Thoracic aorta (tissue), 2 donors: ENCODE results near the gene SCRN1. TPM values are rescaled to one million over a fixed set of nuclear protein-coding genes. Genes with fewer than 3 reads are reported as not detected.

ENCODE experiments used
- ATAC-seq: fragments of 150-250 bp; one replicate; pipeline ENCODE4 v1.8.0; 2017; ENCODE audit warnings: low read depth; ENCODE audit not compliant: insufficient number of reproducible peaks, low FRiP score
- DNase-seq: peaks from one replicate; pipeline ENCODE4 v3.0.0-alpha.2; 2020; ENCODE audit warnings: low spot score
- H3K27ac ChIP-seq, 2 donors: fragments of 200-600 bp; sonication (generic); 1 replicate in 1 of 2; 2 replicates in 1 of 2; pipeline ENCODE4 v1.5.1; 2016; ENCODE audit warnings: mild to moderate bottlenecking in 2 of 2, moderate library complexity in 2 of 2
- H3K27me3 ChIP-seq: fragments of 200-600 bp; sonication (generic); replicated peaks from 2 replicates; pipeline ENCODE4 v1.6.0; 2016; ENCODE audit warnings: mild to moderate bottlenecking; ENCODE audit not compliant: insufficient read depth
- H3K36me3 ChIP-seq: fragments of 200-600 bp; sonication (generic); one replicate; pipeline ENCODE4 v1.5.1; 2016
- H3K4me1 ChIP-seq, 2 donors: fragments of 200-600 bp; sonication (generic); 1 replicate in 1 of 2; 2 replicates in 1 of 2; pipeline versions ENCODE4 v1.5.1 to v1.6.0; 2016; ENCODE audit warnings: low read depth in 2 of 2, mild to moderate bottlenecking in 1 of 2; ENCODE audit not compliant: control insufficient read depth in 1 of 2
- H3K4me3 ChIP-seq: fragments of 200-600 bp; sonication (generic); 2 replicates; pipeline ENCODE4 v1.5.1; 2016; ENCODE audit warnings: mild to moderate bottlenecking
- H3K9me3 ChIP-seq: fragments of 200-600 bp; sonication (generic); 2 replicates; pipeline ENCODE4 v1.5.1; 2016
- CTCF ChIP-seq: fragments of 200-600 bp; sonication (generic); IDR thresholded peaks from one replicate; pipeline ENCODE4 v1.5.1; 2019; ENCODE audit warnings: antibody characterized with exemption
- total RNA-seq, 2 donors: library from RNA; depleted of rRNA; stranded (reverse); fragments of >200 nt; gene quantifications; one replicate each; pipeline versions ENCODE4 v1.1.0 to v1.2.3, GENCODE V29; 2016

SCRN1 gene
- total RNA-seq, 2 donors from 2014 or later: 58.1 to 75.3 TPM

- H3K9me3 ChIP-seq: no peaks in the 10 kb centered on the region
- TF ChIP-seq CTCF: no peak
- peaks cover 1 to 10% of the 10 kb centered on the region in 2 donors for H3K4me1 ChIP-seq
- H3K36me3 ChIP-seq: peaks cover 9% of the 10 kb centered on the region
- H3K4me3 ChIP-seq: no peak overlapping the region
- no peaks in the 10 kb centered on the region for H3K27me3 ChIP-seq
- DNase-seq (no peak), ATAC-seq (no peak)
- no peak overlapping the region for H3K27ac ChIP-seq
Measured at GRCh38 chr7:29948587-29948986, 41.0 kb downstream of the SCRN1 start.

- H3K4me3 ChIP-seq: no peak overlapping the region
- ATAC-seq: no peak
- H3K4me1 ChIP-seq: peaks cover 0 to 6% of the 10 kb centered on the region in 2 donors
- DNase-seq: no peak
- H3K27ac ChIP-seq: no peak overlapping the region
- H3K27me3 ChIP-seq: no peaks in the 10 kb centered on the region
- TF ChIP-seq CTCF: peak; percentile 30
- H3K9me3 ChIP-seq: no peaks in the 10 kb centered on the region
- H3K36me3 ChIP-seq: peaks cover 22% of the 10 kb centered on the region
Measured at GRCh38 chr7:29946428-29947186, 43.0 kb downstream of the SCRN1 start.

DNA sequence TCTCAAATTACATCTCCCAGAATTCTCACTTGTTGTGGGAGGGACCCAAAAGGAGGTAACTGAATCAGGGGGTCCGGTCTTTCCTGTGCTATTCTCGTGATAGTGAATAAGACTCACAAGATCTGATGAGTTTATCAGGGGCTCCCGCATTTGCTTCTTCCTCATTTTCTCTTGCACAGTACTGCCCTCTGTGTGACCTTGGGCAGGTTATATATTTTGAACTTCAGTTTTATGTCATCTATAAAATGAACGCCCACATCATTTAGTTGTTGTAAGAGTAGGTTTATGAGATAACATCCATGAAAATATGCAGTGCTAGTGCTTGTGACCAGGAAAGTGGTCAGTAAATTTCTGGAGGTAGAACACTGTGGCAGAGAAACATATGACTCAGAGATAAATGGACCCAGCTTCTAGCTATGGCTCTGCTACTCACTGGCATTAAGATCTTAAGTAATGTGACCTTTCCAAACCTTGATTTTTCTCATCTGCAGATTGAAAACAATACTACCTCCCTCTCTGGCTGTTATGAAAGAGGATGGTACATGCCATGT, 44.3 kb downstream of the SCRN1 start:
- no peak for TF ChIP-seq CTCF
- Histone ChIP-seq H3K4me3 (no peak overlapping the region), H3K36me3 (peaks cover 26% of the 10 kb centered on the region), H3K27me3 (no peaks in the 10 kb centered on the region), H3K4me1 (peaks cover 0 to 6% of the 10 kb centered on the region in 2 donors), H3K9me3 (no peaks in the 10 kb centered on the region), H3K27ac (no peak overlapping the region)
- ATAC-seq (no peak), DNase-seq (no peak)

- Histone ChIP-seq H3K4me1 (no peaks in the 10 kb centered on the region), H3K36me3 (peaks cover 68% of the 10 kb centered on the region), H3K27ac (no peak overlapping the region), H3K27me3 (no peaks in the 10 kb centered on the region), H3K4me3 (no peak overlapping the region), H3K9me3 (no peaks in the 10 kb centered on the region)
- TF ChIP-seq CTCF: no peak
- no peak for ATAC-seq
- DNase-seq: no peak
Measured at GRCh38 chr7:29940199-29940598, 49.4 kb downstream of the SCRN1 start.

- H3K4me1 ChIP-seq: no peaks in the 10 kb centered on the region
- H3K27ac ChIP-seq: no peak overlapping the region
- DNase-seq: no peak
- H3K36me3 ChIP-seq: peaks cover 55% of the 10 kb centered on the region
- no peaks in the 10 kb centered on the region for H3K9me3 ChIP-seq
- H3K4me3 ChIP-seq: no peak overlapping the region
- ATAC-seq: no peak
- no peak for TF ChIP-seq CTCF
- no peaks in the 10 kb centered on the region for H3K27me3 ChIP-seq
Measured at GRCh38 chr7:29937132-29937531, 52.5 kb downstream of the SCRN1 start.
